ENCODE results near the gene S100A1. TPM values are rescaled to one million over a fixed set of nuclear protein-coding genes. Genes with fewer than 3 reads are reported as not detected.

The S100A1 gene
- total RNA-seq, 1 experiment from 2014 or later, result not detected

- Histone ChIP-seq H3K27ac (ENCODE audit: insufficient read length, low read depth, low read length) (no peak overlapping the region), H4K91ac (ENCODE audit: insufficient read length, low read depth, low read length) (no peak overlapping the region), H3T11ph (ENCODE audit: low read length) (no peak overlapping the region), H3K27me3 (ENCODE audit: insufficient read depth, low read length) (no peaks in the 10 kb centered on the region), H3K14ac (ENCODE audit: insufficient read depth, low read length) (no peak overlapping the region), H3K4me1 (ENCODE audit: insufficient read depth, low read length) (peaks cover 9% of the 10 kb centered on the region; the same call in 1 of the 2 replicates), H3K18ac (ENCODE audit: insufficient read length, low read depth, low read length) (no peak overlapping the region), H2AFZ (ENCODE audit: low read length) (no peak overlapping the region), H2BK20ac (ENCODE audit: low read depth, low read length, poor library complexity, severe bottlenecking) (no peak overlapping the region), H3K23ac (ENCODE audit: insufficient read length, low read depth, low read length) (no peak overlapping the region), H3K79me2 (ENCODE audit: insufficient read depth, low read length) (no peaks in the 10 kb centered on the region), H3K79me1 (ENCODE audit: insufficient read depth, low read depth, low read length, poor library complexity, severe bottlenecking) (no peaks in the 10 kb centered on the region), H2BK15ac (ENCODE audit: low read depth, low read length) (no peak overlapping the region), H2BK5ac (ENCODE audit: insufficient read length, low read length) (no peak overlapping the region), H3K9ac (ENCODE audit: extremely low read depth, insufficient read length, low read length) (no peak overlapping the region), H2AK5ac (ENCODE audit: insufficient read length, low read length) (no peak overlapping the region), H3K23me2 (ENCODE audit: insufficient read length, low read depth, low read length, poor library complexity, severe bottlenecking) (peaks cover 3% of the 10 kb centered on the region), H4K5ac (ENCODE audit: insufficient read length, low read depth, low read length) (no peak overlapping the region), H3K56ac (ENCODE audit: insufficient read length, low read depth, low read length) (no peak overlapping the region), H4K8ac (replicated peaks; ENCODE audit: insufficient read length, low read depth, low read length) (no peak overlapping the region), H3K4ac (ENCODE audit: low read depth, low read length) (no peak overlapping the region), H3K9me3 (ENCODE audit: control insufficient read depth, low read depth, low read length) (no peaks in the 10 kb centered on the region), H3K4me2 (ENCODE audit: insufficient read depth, insufficient read length, low read length) (no peak overlapping the region), H2BK120ac (ENCODE audit: low read depth, low read length, poor library complexity, severe bottlenecking) (no peak overlapping the region), H2BK12ac (ENCODE audit: insufficient read length, low read depth, low read length) (no peak overlapping the region), H4K20me1 (ENCODE audit: control insufficient read depth, insufficient read depth, insufficient read length) (no peaks in the 10 kb centered on the region)
- Mint-ChIP-seq H3K9me3 (no peaks in the 10 kb centered on the region), H3K4me3 (no peak overlapping the region; a peak in 1 of 5 replicates), H3K36me3 (ENCODE audit: insufficient read depth in 1 of 3, low read depth in 3 of 3) (peaks cover 0 to 3% (median 1%) of the 10 kb centered on the region in 3 experiments; a peak in 2 of 7 replicates), H3K27ac (no peak overlapping the region), H3K4me1 (peaks cover 38 to 56% of the 10 kb centered on the region in 2 experiments), H3K27me3 (ENCODE audit: low read depth) (peaks cover 2% of the 10 kb centered on the region)
- WGBS (ENCODE audit: extremely low coverage, insufficient read length, low lambda C conversion rate), result no CpG with 5 or more reads among the region's 4 CpGs
- DNase-seq, result no peak
- TF ChIP-seq CTCF (conservative IDR thresholded peaks at IDR 0.05), result no peak
Measured at GRCh38 chr1:153610334-153610733, 17.9 kb upstream of the S100A1 start.

All from H9 (cell line).